ENCODE results near the gene MYO7A. TPM values are rescaled to one million over a fixed set of nuclear protein-coding genes. Genes with fewer than 3 reads are reported as not detected.
A peak's percentile ranks its signal among the peaks of the same experiment; 100 is the strongest.

MYO7A gene
- total and polyA plus RNA-seq, 5 donors, result 2.4 to 8.6 (median 6.5) TPM

GRCh38 chr11:77086521-77087472, 41.2 kb upstream of the MYO7A start:
- ATAC-seq (no peak), DNase-seq (peak in 2 of 3 donors; percentile 35 to 46)
- no peak overlapping the region for H3K27ac ChIP-seq (ENCODE audit: low read length)
- 73% methylated on average over 23 of the region's 23 CpGs for WGBS
- peaks cover 3% of the 10 kb centered on the region for H3K4me1 ChIP-seq (ENCODE audit: control insufficient read depth, insufficient read depth, low read length)
- intact Hi-C loops (cut with DNase I), result loop anchor here in 1 of 4 donors (5.0 kb wide), 1 partner anchor 34 kb away; no protein-coding TSS in a partner anchor
- no peak overlapping the region for H3K4me3 ChIP-seq (ENCODE audit: low read length)
- H3K9me3 ChIP-seq (ENCODE audit: control insufficient read depth, low read length), result no peaks in the 10 kb centered on the region
- no peaks in the 10 kb centered on the region for H3K27me3 ChIP-seq (ENCODE audit: control insufficient read depth, insufficient read depth)

GRCh38 chr11:77087723-77088225, 40.3 kb upstream of the MYO7A start:
- peaks cover 3% of the 10 kb centered on the region for H3K4me1 ChIP-seq (ENCODE audit: control insufficient read depth, insufficient read depth, low read length)
- H3K27me3 ChIP-seq (ENCODE audit: control insufficient read depth, insufficient read depth), result no peaks in the 10 kb centered on the region
- WGBS, result 92% methylated on average over 9 of the region's 9 CpGs
- DNase-seq (peak in 2 of 3 donors; percentile 30 to 37), ATAC-seq (no peak)
- H3K4me3 ChIP-seq (ENCODE audit: low read length), result no peak overlapping the region
- no peak overlapping the region for H3K27ac ChIP-seq (ENCODE audit: low read length)
- H3K9me3 ChIP-seq (ENCODE audit: control insufficient read depth, low read length), result no peaks in the 10 kb centered on the region
- intact Hi-C loops (cut with DNase I), result loop anchor here in 1 of 4 donors (5.0 kb wide), 1 partner anchor 35 kb away; no protein-coding TSS in a partner anchor

DNA sequence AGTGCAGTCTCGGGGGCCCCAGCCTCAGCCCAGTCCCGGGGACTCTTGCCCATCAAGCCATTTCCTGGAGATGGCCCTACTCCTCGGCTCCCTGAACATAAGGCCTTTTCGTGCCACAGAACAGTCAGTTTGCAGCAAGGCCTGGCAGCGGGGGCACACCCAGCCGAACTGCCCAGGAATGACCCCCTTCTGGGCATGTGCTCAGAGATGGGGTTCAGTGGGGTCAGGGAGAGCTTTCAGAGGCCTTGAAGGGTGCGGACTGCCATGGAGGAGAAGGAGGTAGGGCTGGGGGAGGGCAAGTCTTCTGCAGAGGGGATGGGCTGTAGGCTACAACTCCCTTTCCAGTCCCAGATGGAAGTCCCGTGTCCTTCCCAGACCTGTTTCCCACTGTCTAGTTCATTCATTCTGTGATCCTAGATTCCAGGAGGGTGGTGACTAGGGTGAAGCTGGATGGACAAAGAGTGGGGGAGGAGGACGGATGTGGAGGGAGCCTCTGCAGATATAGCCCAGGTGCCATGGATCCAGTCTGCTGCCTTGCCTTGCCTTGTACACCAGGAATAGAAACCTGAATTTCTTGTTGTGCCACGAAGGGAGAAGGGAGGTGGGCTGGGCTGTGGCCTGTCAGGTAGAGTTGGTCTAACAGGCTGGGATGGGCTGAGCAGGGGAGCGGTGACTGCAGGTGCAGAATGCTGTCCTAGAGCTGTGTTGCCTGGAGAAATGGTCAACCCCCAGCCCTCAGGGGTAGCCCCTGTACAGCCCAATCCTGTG, 39.6 kb upstream of the MYO7A start:
- intact Hi-C loops (cut with DNase I), result loop anchor here in 1 of 4 donors (5.0 kb wide), 1 partner anchor 36 kb away; no protein-coding TSS in a partner anchor
- Histone ChIP-seq H3K4me3 (ENCODE audit: low read length) (no peak overlapping the region), H3K27me3 (ENCODE audit: control insufficient read depth, insufficient read depth) (no peaks in the 10 kb centered on the region), H3K4me1 (ENCODE audit: control insufficient read depth, insufficient read depth, low read length) (no peaks in the 10 kb centered on the region), H3K27ac (ENCODE audit: low read length) (no peak overlapping the region), H3K9me3 (ENCODE audit: control insufficient read depth, low read length) (no peaks in the 10 kb centered on the region)
- ATAC-seq (no peak), DNase-seq (peak; percentile 8 to 23 (median 22))
- WGBS, result 71% methylated on average over 11 of the region's 11 CpGs

DNA sequence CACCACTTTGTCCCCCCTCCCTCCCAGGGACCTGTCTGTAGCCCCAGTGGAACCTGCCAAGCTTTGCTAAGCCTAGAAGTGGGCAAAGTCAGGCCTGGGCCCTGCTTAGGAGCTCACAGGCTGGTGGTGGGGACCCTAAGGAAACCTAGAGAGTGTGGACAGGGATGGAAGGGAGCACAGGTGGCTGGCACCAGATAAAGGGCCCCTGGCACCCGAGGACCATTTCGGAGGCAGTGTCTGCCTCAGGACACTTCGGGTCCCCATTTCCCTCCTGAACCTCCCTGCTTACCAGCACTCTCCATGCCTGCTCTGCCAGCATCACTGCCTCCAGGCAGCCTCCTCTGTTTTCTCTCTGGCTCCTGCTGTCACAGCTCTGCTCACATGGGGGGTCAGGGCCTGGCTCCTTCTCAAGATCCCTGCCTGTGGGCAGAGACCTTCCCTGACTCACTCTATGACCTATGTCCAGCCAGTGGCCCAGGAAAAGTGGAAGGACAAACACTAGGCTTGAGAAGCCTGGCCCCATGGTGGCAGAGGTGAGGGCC, 39.0 kb upstream of the MYO7A start:
- Histone ChIP-seq H3K4me1 (ENCODE audit: control insufficient read depth, insufficient read depth, low read length) (no peaks in the 10 kb centered on the region), H3K27ac (ENCODE audit: low read length) (no peak overlapping the region), H3K27me3 (ENCODE audit: control insufficient read depth, insufficient read depth) (no peaks in the 10 kb centered on the region), H3K4me3 (ENCODE audit: low read length) (no peak overlapping the region), H3K9me3 (ENCODE audit: control insufficient read depth, low read length) (no peaks in the 10 kb centered on the region)
- ATAC-seq (no peak), DNase-seq (peak; percentile 5 to 19 (median 16))
- intact Hi-C loops (cut with DNase I), result loop anchor here in 1 of 4 donors (5.0 kb wide), 1 partner anchor 37 kb away; no protein-coding TSS in a partner anchor
- WGBS, result 84% methylated on average over 3 of the region's 3 CpGs

- no peak for ATAC-seq
- H3K27me3 ChIP-seq (ENCODE audit: control insufficient read depth, insufficient read depth), result no peaks in the 10 kb centered on the region
- no peaks in the 10 kb centered on the region for H3K4me1 ChIP-seq (ENCODE audit: control insufficient read depth, insufficient read depth, low read length)
- no peak overlapping the region for H3K27ac ChIP-seq (ENCODE audit: low read length)
- no peak for DNase-seq
- no peaks in the 10 kb centered on the region for H3K9me3 ChIP-seq (ENCODE audit: control insufficient read depth, low read length)
- no peak overlapping the region for H3K4me3 ChIP-seq (ENCODE audit: low read length)
- 83% methylated on average over 4 of the region's 4 CpGs for WGBS
- intact Hi-C loops (cut with DNase I), result loop anchor here in 3 of 4 donors (2.0 to 10.0 kb wide), 3 partner anchors 43 to 355 kb away; no protein-coding TSS in a partner anchor
Observed at GRCh38 chr11:77090046-77090372, 38.0 kb upstream of the MYO7A start.

DNA sequence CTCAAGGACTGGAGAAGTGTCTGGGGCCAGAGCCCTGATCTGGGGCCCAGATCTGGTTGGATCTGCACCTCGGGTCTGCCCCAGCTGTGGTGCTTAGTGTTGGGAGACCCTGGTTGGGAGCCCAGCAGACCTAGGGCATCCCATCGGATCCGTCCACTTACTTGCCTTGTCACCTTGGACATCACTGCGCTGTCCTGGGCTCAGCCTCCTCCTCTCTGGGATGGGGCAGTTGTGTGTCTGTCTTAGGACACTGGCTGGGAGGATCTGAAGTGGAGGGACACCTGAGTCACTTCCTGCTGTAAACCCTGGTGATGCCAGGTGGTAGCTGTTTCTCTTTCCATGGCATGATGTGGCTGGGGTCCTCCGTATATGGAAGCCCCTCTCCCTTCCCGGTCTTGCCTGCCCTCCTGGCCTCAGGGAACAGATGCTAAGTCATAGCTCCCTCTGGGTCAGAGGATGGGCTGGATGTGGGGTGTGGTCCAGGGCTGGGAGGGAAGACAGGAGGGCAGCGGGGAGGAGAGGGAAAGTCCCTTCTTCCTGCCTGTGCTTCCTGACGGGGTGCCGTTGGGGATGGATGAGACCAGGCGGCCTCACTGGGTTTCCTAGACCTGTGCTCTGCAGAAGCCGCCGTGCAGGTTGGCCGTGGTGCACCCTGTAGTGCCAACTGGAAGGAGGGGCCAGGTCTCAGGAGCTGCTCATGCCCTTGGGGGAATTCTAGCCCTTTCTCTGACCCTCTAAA, 37.5 kb upstream of the MYO7A start:
- intact Hi-C loops (cut with DNase I), result loop anchor here (1.0 to 10.0 kb wide), 4 partner anchors 43 to 356 kb away; no protein-coding TSS in a partner anchor
- ATAC-seq, result no peak
- no peaks in the 10 kb centered on the region for H3K27me3 ChIP-seq (ENCODE audit: control insufficient read depth, insufficient read depth)
- H3K4me3 ChIP-seq (ENCODE audit: low read length), result no peak overlapping the region
- no peaks in the 10 kb centered on the region for H3K4me1 ChIP-seq (ENCODE audit: control insufficient read depth, insufficient read depth, low read length)
- WGBS, result 60% methylated on average over 13 of the region's 13 CpGs
- no peak overlapping the region for H3K27ac ChIP-seq (ENCODE audit: low read length)
- no peaks in the 10 kb centered on the region for H3K9me3 ChIP-seq (ENCODE audit: control insufficient read depth, low read length)
- peak; percentile 9 to 37 (median 36) for DNase-seq

DNA sequence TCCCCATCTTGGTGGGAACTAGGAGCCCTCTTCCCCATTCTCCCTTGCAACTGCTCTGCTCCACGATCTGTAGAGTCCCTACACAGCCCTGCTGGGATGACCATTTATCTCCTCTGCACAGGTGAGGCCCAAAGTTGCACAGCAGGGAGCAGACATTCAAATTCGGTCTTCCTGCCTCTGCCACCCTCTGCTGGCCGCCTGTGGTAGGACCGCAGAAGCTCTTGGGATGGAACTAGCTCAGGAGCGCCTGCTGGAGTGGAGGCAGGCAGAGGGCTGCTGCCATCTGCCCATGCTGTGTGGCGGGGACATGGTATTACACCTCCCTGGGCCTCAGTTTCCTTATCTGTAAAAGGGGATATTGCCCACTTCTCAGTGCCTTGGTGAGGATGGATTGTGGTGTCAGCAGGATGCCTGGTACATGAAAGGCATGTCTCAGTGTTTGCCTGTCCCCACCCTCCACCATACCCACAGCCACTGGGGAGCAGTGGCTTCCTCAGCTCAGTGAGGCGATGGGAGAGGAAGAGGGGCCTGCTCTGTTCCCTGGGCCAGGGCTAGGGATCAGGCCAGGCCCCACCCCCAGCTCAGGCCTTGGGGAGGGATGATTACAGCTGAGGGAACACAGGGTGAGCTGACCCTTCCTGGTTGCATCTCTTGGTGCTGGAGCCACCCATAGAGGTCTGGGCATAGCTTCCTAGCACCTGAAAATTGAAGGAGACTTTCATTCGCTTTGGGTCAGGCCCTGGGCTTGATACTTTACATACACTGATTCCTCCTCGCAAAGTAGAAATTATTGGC, 36.7 kb upstream of the MYO7A start:
- H3K9me3 ChIP-seq (ENCODE audit: control insufficient read depth, low read length), result no peaks in the 10 kb centered on the region
- intact Hi-C loops (cut with DNase I), result loop anchor here (1.0 to 10.0 kb wide), 4 partner anchors 44 to 357 kb away; no protein-coding TSS in a partner anchor
- no peaks in the 10 kb centered on the region for H3K4me1 ChIP-seq (ENCODE audit: control insufficient read depth, insufficient read depth, low read length)
- H3K4me3 ChIP-seq (ENCODE audit: low read length), result no peak overlapping the region
- peak; percentile 61 to 76 for ATAC-seq
- H3K27me3 ChIP-seq (ENCODE audit: control insufficient read depth, insufficient read depth), result no peaks in the 10 kb centered on the region
- 30% methylated on average over 9 of the region's 9 CpGs for WGBS
- DNase-seq, result peak; percentile 77 to 92 (median 91)
- H3K27ac ChIP-seq (ENCODE audit: low read length), result no peak overlapping the region

GRCh38 chr11:77092382-77092781, 35.7 kb upstream of the MYO7A start:
- DNase-seq, result peak; percentile 37 to 79 (median 75)
- Histone ChIP-seq H3K27me3 (ENCODE audit: control insufficient read depth, insufficient read depth) (no peaks in the 10 kb centered on the region), H3K9me3 (ENCODE audit: control insufficient read depth, low read length) (no peaks in the 10 kb centered on the region), H3K4me3 (ENCODE audit: low read length) (no peak overlapping the region), H3K27ac (ENCODE audit: low read length) (no peak overlapping the region), H3K4me1 (ENCODE audit: control insufficient read depth, insufficient read depth, low read length) (no peaks in the 10 kb centered on the region)
- intact Hi-C loops (cut with DNase I), result loop anchor here in 2 of 4 donors (5.0 to 10.0 kb wide), 2 partner anchors 45 to 358 kb away; no protein-coding TSS in a partner anchor
- WGBS, result 61% methylated on average over 7 of the region's 7 CpGs
- ATAC-seq, result no peak

DNA sequence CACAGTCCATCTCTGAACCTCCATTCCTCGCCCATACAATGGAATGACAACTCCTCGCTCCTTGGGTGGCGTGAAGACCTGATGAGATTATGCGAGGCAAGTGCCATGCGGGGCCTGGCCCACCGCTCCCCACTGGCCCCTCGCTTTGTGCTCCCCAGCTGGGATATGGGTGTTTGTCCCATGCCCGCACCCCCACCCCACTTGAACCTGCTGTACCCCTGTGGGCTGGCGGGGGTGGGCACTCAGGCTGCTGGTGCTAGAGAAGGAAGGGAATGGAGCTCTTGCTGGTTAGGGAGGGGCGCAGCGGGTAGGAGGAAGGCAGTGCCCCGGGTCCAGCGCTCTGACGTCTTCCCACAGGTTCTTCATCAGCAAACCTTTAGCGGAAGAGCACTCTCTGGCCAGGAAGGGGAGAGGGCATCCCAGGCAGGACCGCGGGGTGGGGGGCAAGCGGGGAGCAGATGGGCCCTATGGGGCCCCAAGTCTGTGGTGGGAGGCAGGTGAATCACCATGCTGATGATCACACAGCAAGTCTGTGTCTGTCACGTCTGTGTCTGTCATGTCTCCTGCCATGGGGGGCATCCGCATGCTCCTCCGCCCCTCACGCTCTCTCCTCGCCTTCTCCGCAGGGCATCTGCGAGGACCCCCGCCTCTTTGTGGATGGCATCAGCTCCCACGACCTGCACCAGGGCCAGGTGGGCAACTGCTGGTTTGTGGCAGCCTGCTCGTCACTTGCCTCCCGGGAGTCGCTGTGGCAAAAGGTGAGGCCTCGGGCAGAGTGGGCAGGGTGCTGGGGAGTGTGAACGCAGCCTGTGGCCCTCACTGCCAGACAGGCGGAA, 34.8 kb upstream of the MYO7A start:
- no peak overlapping the region for H3K4me3 ChIP-seq (ENCODE audit: low read length)
- ATAC-seq (no peak), DNase-seq (peak in 2 of 3 donors; percentile 12 to 46)
- H3K27me3 ChIP-seq (ENCODE audit: control insufficient read depth, insufficient read depth), result no peaks in the 10 kb centered on the region
- 89% methylated on average over 33 of the region's 33 CpGs for WGBS
- H3K4me1 ChIP-seq (ENCODE audit: control insufficient read depth, insufficient read depth, low read length), result no peaks in the 10 kb centered on the region
- intact Hi-C loops (cut with DNase I), result loop anchor here in 2 of 4 donors (5.0 to 10.0 kb wide), 2 partner anchors 46 to 358 kb away; no protein-coding TSS in a partner anchor
- no peaks in the 10 kb centered on the region for H3K9me3 ChIP-seq (ENCODE audit: control insufficient read depth, low read length)
- H3K27ac ChIP-seq (ENCODE audit: low read length), result no peak overlapping the region
